ENCODE results near the gene TBC1D8.

DNA sequence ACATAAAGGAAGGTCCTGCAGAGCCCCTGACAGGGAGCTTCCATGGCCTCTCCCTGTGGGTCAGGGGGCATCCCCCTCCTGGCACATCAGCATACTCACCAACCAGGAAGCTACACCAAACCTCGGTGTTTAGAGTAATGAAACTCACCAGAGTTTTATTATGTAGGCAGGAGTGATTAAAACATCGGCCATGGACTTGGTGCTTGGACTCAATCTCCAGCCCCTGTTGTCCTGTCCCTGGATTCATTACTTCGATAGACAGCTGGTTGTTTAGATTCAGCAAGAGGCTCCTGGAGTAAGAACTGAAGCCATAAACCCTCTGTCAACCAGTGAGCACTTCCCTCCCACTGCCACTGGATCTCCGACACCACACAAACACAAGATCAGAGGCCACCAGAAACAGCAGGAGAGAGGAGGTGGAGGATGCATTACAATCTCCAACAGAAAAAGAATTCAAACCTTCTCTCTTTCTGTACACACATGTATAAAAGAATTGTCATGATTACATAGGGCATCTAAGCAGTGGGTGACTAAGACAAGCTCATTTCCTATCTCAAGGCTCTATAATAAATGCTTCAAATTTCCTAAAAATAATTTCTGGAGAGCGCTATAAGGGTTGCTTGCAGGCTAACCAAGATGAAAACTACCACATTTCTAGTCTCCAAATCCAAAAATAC, 27.2 kb downstream of the TBC1D8 start:
- no peak for TF ChIP-seq GABPA (IDR thresholded peaks at IDR 0.05; ENCODE audit: borderline replicate concordance, insufficient read depth, low read length)
- no peak for TF ChIP-seq ATF2 (IDR thresholded peaks at IDR 0.05; ENCODE audit: low read length)
- TF ChIP-seq BCL11A (IDR thresholded peaks at IDR 0.05; ENCODE audit: low read depth in 2 of 2, low read length in 2 of 2) = no peak
- TF ChIP-seq TCF12 (IDR thresholded peaks at IDR 0.05; ENCODE audit: low read depth, low read length) = no peak
- no peak for TF ChIP-seq SP2 (IDR thresholded peaks at IDR 0.05; ENCODE audit: low read length)
- TF ChIP-seq SP1 (IDR thresholded peaks at IDR 0.05; ENCODE audit: low read depth, low read length) = no peak
- TF ChIP-seq MAX (IDR thresholded peaks at IDR 0.05) = no peak
- TF ChIP-seq CBX8 (IDR thresholded peaks at IDR 0.05; ENCODE audit: borderline replicate concordance, low read depth, low read length) = no peak
- no peak for TF ChIP-seq CEBPB (IDR thresholded peaks at IDR 0.05; ENCODE audit: low read depth, low read length)
- no peak for TF ChIP-seq CTCF (IDR thresholded peaks at IDR 0.05; ENCODE audit: control extremely low read depth in 1 of 3, insufficient read depth in 1 of 3, low read depth in 1 of 3, low read length in 3 of 3)
- no peak for TF ChIP-seq RBBP5 (IDR thresholded peaks at IDR 0.05; ENCODE audit: borderline replicate concordance, low read depth, low read length)
- no peak for TF ChIP-seq POLR2A (IDR thresholded peaks at IDR 0.05; ENCODE audit: control extremely low read depth in 1 of 2, low read depth in 2 of 2, low read length in 2 of 2)
- no peak for TF ChIP-seq ATF3 (IDR thresholded peaks at IDR 0.05; ENCODE audit: insufficient read depth, low read depth, low read length)
- no peak for TF ChIP-seq POLR2AphosphoS5 (IDR thresholded peaks at IDR 0.05; ENCODE audit: low read depth, low read length)
